Thyroid gland (tissue), 4 donors: ENCODE data around the gene SLBP.

Experiments used
- POLR2A ChIP-seq, 2 donors: fragments of 450-650 bp; IDR thresholded peaks; one replicate each; pipeline ENCODE4 v1.6.1; 2017; ENCODE audit warnings: antibody characterized with exemption in 2 of 2, mild to moderate bottlenecking in 2 of 2, moderate library complexity in 1 of 2
- TF ChIP-seq, protein P1 (sequence below), 6 experiments: fragments of 200-600 bp in 3 of 6; fragments of 450-650 bp in 3 of 6; sonication (generic) in 3 of 6; IDR thresholded peaks; one replicate each; pipeline ENCODE4 v1.5.1; 2016 to 2019; ENCODE audit warnings: antibody characterized with exemption in 6 of 6, mild to moderate bottlenecking in 2 of 6, inconsistent platforms in 1 of 6, moderate library complexity in 1 of 6

DNA sequence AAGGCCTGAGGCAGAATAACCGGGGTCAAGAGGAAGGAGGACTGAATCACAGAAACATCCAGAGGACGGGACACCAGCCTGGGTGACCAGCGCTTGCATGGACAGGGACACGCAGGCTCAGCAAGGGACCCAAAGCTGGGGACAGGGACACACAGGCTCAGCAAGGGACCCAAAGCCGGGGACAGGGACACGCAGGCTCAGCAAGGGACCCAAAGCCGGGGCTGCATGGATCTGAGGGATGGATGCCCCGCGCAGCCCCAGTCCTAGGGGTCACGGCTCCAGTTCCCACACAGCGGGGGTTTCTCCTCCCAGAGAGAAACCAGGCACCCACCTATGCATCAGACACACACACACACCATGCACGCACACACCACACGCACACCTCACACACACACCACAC lies 60.5 kb downstream of the SLBP start:
- TF ChIP-seq, protein P1, sequence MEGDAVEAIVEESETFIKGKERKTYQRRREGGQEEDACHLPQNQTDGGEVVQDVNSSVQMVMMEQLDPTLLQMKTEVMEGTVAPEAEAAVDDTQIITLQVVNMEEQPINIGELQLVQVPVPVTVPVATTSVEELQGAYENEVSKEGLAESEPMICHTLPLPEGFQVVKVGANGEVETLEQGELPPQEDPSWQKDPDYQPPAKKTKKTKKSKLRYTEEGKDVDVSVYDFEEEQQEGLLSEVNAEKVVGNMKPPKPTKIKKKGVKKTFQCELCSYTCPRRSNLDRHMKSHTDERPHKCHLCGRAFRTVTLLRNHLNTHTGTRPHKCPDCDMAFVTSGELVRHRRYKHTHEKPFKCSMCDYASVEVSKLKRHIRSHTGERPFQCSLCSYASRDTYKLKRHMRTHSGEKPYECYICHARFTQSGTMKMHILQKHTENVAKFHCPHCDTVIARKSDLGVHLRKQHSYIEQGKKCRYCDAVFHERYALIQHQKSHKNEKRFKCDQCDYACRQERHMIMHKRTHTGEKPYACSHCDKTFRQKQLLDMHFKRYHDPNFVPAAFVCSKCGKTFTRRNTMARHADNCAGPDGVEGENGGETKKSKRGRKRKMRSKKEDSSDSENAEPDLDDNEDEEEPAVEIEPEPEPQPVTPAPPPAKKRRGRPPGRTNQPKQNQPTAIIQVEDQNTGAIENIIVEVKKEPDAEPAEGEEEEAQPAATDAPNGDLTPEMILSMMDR (IDR thresholded peaks at IDR 0.05), result no peak
- no peak for TF ChIP-seq POLR2A (IDR thresholded peaks at IDR 0.05)
